Stimulated activated naive B cell treated with anti-CD40 and anti-IgM and Interleukin-4, amounts not matched to agents 10 μg/mL and 1 μg/mL and 100 μg/mL, for 72 hours (primary cell): ENCODE data around the gene RPSA.
"Not testable (repeated sequence)": the region's sequence is repeated elsewhere in the genome, so short reads cannot be mapped to it uniquely, and the experiment has no call there.

Experiments used
- ATAC-seq, 2 donors: fragments of 150-1000 bp; cut with Tn5 transposase; replicated peaks; 2 replicates each; pipeline ENCODE4 v1.10.0; 2021; ENCODE audit warnings: moderate library complexity in 1 of 2
- DNase-seq: peaks from one replicate; pipeline ENCODE4 v3.0.0; 2021
- H3K27ac Mint-ChIP-seq: one replicate; pipeline ENCODE4 v1.8.0; 2022; ENCODE audit warnings: mild to moderate bottlenecking, mixed read lengths
- H3K27me3 Mint-ChIP-seq, 2 donors: one replicate each; pipeline ENCODE4 v1.8.0; 2022; ENCODE audit warnings: mixed read lengths in 2 of 2
- H3K36me3 Mint-ChIP-seq, 2 donors: one replicate each; pipeline ENCODE4 v1.8.0; 2022; ENCODE audit warnings: mixed read lengths in 2 of 2, mild to moderate bottlenecking in 1 of 2
- H3K4me1 Mint-ChIP-seq, 2 donors: one replicate each; pipeline ENCODE4 v1.8.0; 2022; ENCODE audit warnings: mixed read lengths in 2 of 2, mild to moderate bottlenecking in 1 of 2
- H3K4me3 Mint-ChIP-seq, 2 donors: one replicate each; pipeline ENCODE4 v1.8.0; 2022; ENCODE audit warnings: mild to moderate bottlenecking in 2 of 2, mixed read lengths in 2 of 2, moderate library complexity in 1 of 2
- H3K9me3 Mint-ChIP-seq, 2 donors: one replicate each; pipeline ENCODE4 v1.8.0; 2022; ENCODE audit warnings: mixed read lengths in 2 of 2, mild to moderate bottlenecking in 1 of 2

Gene RPSA

DNA sequence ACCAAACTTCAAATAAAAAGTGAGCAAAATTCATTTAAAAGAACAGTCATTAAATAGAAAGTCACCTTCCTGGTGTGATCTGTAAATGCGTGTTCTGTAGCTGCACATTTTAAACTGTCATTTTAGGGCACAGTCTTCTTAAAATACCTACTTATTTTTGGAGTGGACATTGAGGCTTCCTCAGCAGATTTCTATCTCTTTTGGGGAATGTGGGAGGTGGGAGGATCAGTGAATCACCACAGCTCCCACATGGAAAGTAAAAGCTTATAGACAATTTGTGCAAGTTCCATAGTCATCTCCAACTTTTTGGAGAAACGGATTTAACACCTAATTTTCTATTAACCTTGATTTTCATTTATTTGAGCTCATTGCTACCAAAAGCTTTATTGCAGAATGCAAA is 39.9 kb downstream of the RPSA start:
- DNase-seq = no peak
- H3K27ac Mint-ChIP-seq = no peak overlapping the region
- H3K4me1 Mint-ChIP-seq = peaks cover 7 to 11% of the 10 kb centered on the region in 2 donors
- no peaks in the 10 kb centered on the region for H3K36me3 Mint-ChIP-seq
- H3K9me3 Mint-ChIP-seq = no peaks in the 10 kb centered on the region
- ATAC-seq = no peak
- no peak overlapping the region for H3K4me3 Mint-ChIP-seq
- H3K27me3 Mint-ChIP-seq = peaks cover 7 to 21% of the 10 kb centered on the region in 2 donors

DNA sequence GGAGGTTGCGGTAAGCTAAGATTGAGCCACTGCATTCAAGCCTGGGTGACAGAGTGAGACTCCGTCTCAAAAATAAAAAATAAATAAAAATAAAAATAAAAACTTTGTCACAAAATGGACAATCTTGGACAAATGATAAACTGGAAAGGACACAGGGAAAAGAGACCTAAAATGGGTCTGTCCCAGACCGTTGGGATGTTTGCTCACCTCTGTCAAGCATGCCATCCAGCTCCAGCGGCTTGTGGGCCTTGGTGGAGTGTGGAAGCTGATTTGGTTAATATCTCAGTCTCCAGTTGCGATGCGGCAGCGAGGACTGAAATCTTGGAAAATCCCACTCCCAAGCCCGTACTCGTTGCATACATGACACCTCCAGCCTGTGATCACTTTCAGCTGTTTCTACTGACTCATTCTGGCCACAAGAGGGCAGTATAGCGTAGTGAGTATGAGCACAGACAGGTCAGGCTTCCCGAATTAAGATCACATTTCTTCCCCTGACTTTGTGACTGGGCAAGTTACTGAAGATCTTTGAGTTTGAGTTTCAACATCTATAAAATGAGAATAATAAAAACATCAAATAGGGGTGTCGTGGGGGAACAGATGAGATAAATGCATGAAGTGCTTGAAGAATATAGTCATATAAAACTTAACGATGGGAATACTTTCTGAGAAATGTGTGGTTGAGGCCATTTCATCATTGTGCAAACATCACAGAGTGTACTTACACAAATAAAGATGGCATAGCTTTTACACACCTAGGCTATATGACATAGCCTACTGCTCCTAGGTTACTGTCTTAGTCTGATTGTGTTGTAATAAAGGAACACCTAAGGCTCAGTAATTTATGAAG is 41.3 kb downstream of the RPSA start:
- no peaks in the 10 kb centered on the region for H3K9me3 Mint-ChIP-seq
- no peaks in the 10 kb centered on the region for H3K36me3 Mint-ChIP-seq
- peaks cover 14 to 30% of the 10 kb centered on the region in 2 donors for H3K27me3 Mint-ChIP-seq
- peaks cover 7 to 11% of the 10 kb centered on the region in 2 donors for H3K4me1 Mint-ChIP-seq
- ATAC-seq (peak; percentile 83 to 84), DNase-seq (peak; percentile 21)
- H3K27ac Mint-ChIP-seq = no peak overlapping the region
- H3K4me3 Mint-ChIP-seq = no peak overlapping the region

DNA sequence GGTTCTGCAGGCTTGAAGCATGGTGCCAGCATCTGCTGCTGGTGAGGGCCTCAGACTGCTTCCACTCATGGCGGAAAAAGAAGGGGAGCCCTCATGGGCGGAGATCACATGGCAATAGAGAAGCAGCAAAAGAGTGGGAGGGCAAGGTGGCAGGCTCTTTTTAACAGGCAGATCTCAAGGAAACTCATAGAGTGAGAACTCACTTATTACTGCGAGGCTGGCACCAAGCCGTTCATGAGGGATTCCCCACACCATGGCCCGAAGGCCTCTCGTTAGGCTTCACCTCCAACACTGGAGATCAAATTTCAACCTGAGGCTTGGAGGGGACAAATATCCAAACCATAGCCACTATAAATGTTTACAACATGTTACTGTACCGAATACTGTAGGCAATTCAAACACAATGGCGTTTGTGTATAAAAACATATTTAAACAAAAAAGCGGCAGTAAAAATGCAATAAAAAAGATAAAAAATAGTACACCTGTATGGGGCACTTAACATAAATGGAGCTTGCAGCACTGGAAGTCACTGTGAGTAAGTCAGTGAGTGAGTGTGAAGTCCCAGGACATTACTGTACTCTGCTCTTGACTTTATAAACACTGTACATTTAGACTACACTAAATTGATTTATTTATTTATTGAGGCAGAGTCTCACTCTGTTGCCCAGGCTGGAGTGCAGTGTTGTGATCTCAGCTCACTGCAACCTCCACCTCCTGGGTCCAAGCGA is 42.1 kb downstream of the RPSA start:
- DNase-seq (no peak), ATAC-seq (no peak)

DNA sequence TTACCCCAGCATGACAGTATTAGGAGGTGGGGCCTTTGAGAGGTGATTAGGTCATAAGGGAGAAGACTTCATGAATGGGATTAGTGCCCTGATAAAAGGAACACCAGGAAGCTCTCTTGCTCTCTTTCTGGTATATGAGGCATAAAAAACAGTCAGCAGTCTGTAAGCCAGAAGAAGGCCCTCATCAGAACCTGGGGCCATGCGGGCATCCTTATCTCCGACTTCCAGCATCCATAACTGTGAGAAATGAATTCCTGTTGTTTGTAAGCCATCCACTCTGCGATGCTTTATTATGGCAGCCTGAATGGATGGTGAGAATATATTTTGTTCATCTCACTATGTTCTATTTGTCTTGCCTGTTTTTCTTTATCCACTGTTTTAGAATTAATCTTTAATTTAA is 43.3 kb downstream of the RPSA start:
- ATAC-seq = no peak
- Mint-ChIP-seq H3K9me3 (no peaks in the 10 kb centered on the region), H3K27ac (no peak overlapping the region), H3K36me3 (no peaks in the 10 kb centered on the region), H3K4me1 (peaks cover 7 to 11% of the 10 kb centered on the region in 2 donors), H3K27me3 (peaks cover 20 to 46% of the 10 kb centered on the region in 2 donors), H3K4me3 (no peak overlapping the region)
- DNase-seq = no peak

More for the DNA sequence above, 42.1 kb downstream of the RPSA start:
- H3K4me1 Mint-ChIP-seq = peaks cover 7 to 11% of the 10 kb centered on the region in 2 donors
- H3K27ac Mint-ChIP-seq = no peak overlapping the region
- no peaks in the 10 kb centered on the region for H3K36me3 Mint-ChIP-seq
- H3K9me3 Mint-ChIP-seq = no peaks in the 10 kb centered on the region
- H3K27me3 Mint-ChIP-seq = peaks cover 20 to 38% of the 10 kb centered on the region in 2 donors
- H3K4me3 Mint-ChIP-seq = no peak overlapping the region

DNA sequence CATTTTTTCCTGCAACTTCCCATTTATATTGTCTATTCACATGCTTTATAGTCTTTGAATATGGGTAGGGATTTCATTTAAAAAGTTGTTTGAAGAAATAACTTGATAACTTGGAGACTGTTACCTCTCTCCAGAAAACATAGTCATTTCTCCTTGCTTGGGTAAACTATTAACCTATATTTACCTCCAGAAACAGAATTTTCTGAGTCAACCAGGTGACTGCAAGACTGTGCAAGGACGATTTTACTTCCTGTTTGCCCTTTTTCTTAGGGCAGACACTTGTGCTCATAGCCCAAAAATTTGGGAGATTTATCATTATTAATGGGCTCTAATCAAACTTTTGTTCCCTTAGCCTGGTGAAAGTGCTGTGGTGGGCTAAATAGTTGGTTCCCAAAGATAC is 46.6 kb downstream of the RPSA start:
- DNase-seq (no peak), ATAC-seq (no peak)
- Mint-ChIP-seq H3K27me3 (peaks cover 39 to 41% of the 10 kb centered on the region in 2 donors), H3K4me3 (no peak overlapping the region), H3K9me3 (no peaks in the 10 kb centered on the region), H3K27ac (no peak overlapping the region), H3K4me1 (peaks cover under 1 to 2% of the 10 kb centered on the region in 2 donors), H3K36me3 (no peaks in the 10 kb centered on the region)

DNA sequence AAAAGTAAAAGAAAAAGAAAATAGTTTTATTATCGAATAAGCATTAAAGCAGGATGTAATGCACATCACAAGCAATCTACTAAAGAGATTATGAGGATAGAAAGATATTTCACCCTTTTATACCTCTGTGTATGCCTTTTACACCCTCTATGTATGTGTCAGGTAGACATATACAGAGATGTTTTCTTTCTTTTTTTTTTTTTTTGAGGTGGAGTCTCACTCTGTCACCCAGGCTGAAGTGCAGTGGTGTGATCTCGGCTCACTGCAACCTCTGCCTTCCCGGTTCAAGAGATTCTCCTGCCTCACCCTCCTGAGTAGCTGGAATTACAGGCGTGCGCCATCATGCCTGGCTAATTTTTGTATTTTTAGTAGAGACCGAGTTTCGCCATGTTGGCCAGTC is 47.4 kb downstream of the RPSA start:
- ATAC-seq, H3K9me3 Mint-ChIP-seq, H3K4me3 Mint-ChIP-seq, H3K27ac Mint-ChIP-seq, H3K4me1 Mint-ChIP-seq, DNase-seq, H3K36me3 Mint-ChIP-seq: not testable (repeated sequence)
- peaks cover 36 to 37% of the 10 kb centered on the region in 2 donors for H3K27me3 Mint-ChIP-seq

DNA sequence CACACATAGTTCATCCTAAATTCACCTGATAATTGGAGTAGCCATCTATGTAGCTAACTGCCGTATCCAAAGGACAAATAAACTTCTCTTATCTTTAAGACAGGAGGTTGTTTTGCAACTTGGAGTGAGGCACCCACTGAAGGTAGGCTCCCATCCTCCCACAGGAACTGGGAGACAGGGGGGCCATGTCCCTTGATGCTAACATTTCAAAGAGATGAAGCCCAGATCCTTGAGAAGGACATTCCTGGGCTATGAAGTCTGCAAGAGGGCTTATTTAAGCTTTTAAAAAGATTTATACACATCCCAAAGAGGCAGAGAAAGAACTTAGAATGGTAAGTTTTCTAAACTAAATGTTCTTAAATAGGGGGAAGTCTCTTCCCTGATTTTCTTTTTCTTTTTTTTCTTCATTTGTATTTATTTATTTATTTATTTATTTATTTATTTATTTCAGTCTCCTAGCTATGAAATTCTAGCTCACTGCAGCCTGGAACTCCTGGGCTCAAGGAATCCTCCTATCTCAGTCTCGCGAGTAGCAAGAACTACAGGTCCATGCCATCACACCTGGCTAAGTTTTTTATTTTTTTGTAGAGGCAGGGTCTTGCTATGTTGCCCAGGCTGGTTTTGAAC is 48.2 kb downstream of the RPSA start:
- DNase-seq (no peak), ATAC-seq (no peak)
- Mint-ChIP-seq H3K9me3 (peaks cover 0 to 1% of the 10 kb centered on the region in 2 donors), H3K4me3 (no peak overlapping the region), H3K36me3 (no peaks in the 10 kb centered on the region), H3K27me3 (peaks cover 31 to 36% of the 10 kb centered on the region in 2 donors), H3K4me1 (no peaks in the 10 kb centered on the region), H3K27ac (no peak overlapping the region)

DNA sequence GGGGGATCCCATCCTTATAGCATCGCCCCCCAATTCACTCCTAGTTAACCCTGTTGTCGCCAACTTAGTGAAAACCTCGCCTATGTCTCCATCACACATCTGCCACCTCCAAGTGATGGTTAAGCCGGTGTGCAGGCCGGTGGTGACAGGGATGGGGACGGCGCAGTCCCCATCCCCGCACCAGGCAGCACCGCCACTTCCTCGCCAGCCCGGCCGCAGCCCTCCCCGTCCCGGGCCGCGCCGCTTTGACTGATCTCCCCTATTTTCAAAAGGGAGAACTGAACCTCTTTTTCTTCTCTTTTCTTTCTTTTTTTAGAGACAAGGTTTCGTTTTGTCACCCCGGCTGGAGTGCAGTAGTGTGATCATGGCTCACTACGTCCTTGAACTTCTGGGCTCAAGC is 49.6 kb downstream of the RPSA start:
- Mint-ChIP-seq H3K9me3 (peaks cover 0 to 1% of the 10 kb centered on the region in 2 donors), H3K27me3 (peaks cover 30 to 41% of the 10 kb centered on the region in 2 donors), H3K27ac (no peak overlapping the region), H3K36me3 (no peaks in the 10 kb centered on the region), H3K4me1 (no peaks in the 10 kb centered on the region), H3K4me3 (no peak overlapping the region)
- DNase-seq = no peak
- ATAC-seq = no peak

DNA sequence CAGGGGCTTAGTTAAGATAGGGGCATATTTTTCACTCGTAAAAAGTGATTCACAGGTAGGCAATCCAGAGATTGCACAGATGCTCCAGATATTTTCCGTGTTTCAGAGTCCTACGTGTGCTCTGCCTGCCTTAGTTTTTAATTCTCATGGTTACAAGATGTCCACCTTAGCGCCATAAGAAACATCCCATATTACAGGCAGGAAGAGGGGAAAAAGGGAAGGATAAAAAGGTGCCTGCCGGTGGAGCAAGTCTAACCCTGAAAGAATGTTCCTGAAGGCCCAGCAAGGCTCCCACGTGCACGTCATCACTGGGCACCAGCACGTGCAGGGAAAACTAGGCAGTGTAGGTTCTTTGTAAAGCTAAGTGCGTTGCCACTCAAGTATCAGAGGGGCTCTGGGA is 50.8 kb downstream of the RPSA start:
- ATAC-seq = no peak
- no peak for DNase-seq
- no peaks in the 10 kb centered on the region for H3K36me3 Mint-ChIP-seq
- peaks cover 26 to 38% of the 10 kb centered on the region in 2 donors for H3K27me3 Mint-ChIP-seq
- H3K9me3 Mint-ChIP-seq = peaks cover 0 to 1% of the 10 kb centered on the region in 2 donors
- H3K4me3 Mint-ChIP-seq = no peak overlapping the region
- H3K4me1 Mint-ChIP-seq = no peaks in the 10 kb centered on the region
- no peak overlapping the region for H3K27ac Mint-ChIP-seq

DNA sequence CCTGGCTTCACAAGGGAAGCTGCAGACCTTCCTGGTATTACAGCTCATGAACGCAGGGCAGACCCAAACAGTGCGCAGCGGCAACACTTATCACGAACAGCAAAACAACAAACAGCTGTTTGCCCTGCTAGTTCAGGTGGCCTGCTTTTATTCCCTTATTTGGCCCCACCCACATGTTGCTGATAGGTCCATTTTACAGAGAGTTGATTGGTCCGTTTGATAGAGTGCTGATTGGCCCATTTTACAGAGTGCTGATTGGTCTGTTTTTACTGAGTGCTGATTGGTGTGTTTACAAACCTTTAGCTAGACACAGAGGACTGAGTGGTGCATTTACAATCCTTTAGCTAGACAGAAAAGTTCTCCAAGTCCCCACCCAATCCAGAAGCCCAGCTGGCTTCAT is 52.1 kb downstream of the RPSA start:
- DNase-seq, H3K36me3 Mint-ChIP-seq, ATAC-seq, H3K27ac Mint-ChIP-seq, H3K4me1 Mint-ChIP-seq, H3K4me3 Mint-ChIP-seq, H3K9me3 Mint-ChIP-seq: not testable (repeated sequence)
- H3K27me3 Mint-ChIP-seq = peaks cover 14 to 29% of the 10 kb centered on the region in 2 donors

DNA sequence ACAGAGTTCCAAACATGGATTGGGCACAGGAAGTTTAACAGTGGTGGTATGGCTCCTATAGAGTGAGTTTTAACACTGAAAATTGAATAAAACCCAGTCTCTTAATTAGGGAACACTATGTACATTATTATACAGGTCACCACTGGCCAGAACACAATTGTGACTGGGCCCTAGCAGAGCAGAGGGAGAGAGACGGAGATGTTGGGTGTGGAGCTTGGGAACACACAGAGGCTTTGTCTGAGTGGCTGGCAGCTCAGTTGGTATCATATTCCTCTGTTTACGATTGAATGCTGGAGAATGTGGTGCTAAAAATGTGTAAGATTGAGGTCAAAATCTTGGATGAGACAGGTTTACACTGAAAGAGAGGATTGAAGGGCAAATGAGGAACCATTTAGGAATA is 54.2 kb downstream of the RPSA start:
- H3K36me3 Mint-ChIP-seq = no peaks in the 10 kb centered on the region
- H3K27ac Mint-ChIP-seq = no peak overlapping the region
- H3K4me3 Mint-ChIP-seq = no peak overlapping the region
- no peaks in the 10 kb centered on the region for H3K4me1 Mint-ChIP-seq
- H3K9me3 Mint-ChIP-seq = peaks cover 0 to 1% of the 10 kb centered on the region in 2 donors
- DNase-seq (no peak), ATAC-seq (no peak)
- peaks cover 5 to 20% of the 10 kb centered on the region in 2 donors for H3K27me3 Mint-ChIP-seq
